ENCODE results near the gene C17orf100. TPM values are rescaled to one million over a fixed set of nuclear protein-coding genes. Genes with fewer than 3 reads are reported as not detected.

The C17orf100 gene
- total and polyA plus RNA-seq, 10 of the 15 experiments (the other 5 are each of a cell fraction or from before 2014, with no cell fraction given), result 0.84 to 4.7 (median 1.8) TPM

DNA sequence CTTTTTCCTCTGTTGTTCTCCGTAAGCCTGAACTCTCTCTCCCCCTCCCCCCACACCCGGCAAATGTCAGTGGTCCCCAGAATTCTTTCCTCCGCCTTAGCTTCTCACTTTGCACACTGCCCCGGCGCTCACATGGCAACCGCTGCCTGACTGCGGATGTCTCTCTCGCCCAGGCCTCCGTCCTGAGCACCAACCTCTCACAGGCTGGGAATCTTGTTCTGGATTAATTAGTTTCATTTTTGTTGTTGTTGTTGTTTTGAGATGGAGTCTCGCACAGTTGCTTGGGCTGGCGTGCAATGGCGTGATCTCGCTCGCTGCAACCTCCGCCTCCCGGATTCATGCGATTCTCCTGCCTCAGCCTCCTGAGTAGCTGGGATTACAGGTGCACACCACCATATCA lies 16.7 kb downstream of the C17orf100 start:
- no peak for TF ChIP-seq IRF4 (IDR thresholded peaks at IDR 0.05; ENCODE audit: low read depth, low read length)
- TF ChIP-seq, protein P1, sequence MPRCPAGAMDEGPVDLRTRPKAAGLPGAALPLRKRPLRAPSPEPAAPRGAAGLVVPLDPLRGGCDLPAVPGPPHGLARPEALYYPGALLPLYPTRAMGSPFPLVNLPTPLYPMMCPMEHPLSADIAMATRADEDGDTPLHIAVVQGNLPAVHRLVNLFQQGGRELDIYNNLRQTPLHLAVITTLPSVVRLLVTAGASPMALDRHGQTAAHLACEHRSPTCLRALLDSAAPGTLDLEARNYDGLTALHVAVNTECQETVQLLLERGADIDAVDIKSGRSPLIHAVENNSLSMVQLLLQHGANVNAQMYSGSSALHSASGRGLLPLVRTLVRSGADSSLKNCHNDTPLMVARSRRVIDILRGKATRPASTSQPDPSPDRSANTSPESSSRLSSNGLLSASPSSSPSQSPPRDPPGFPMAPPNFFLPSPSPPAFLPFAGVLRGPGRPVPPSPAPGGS (IDR thresholded peaks at IDR 0.05; ENCODE audit: borderline replicate concordance, insufficient read depth, low read depth, low read length, poor library complexity, severe bottlenecking), result peak; percentile 16
- FAIRE-seq, result no peak
- H2AFZ ChIP-seq (ENCODE audit: control insufficient read depth, low read depth, low read length), result no peak overlapping the region
- no peaks in the 10 kb centered on the region for H3K79me2 ChIP-seq (ENCODE audit: control insufficient read depth, insufficient read depth, low read length)
- no peak overlapping the region for H3K9ac ChIP-seq (ENCODE audit: control insufficient read depth, insufficient read depth, low read length)
- no peaks in the 10 kb centered on the region for H4K20me1 ChIP-seq (ENCODE audit: control insufficient read depth, insufficient read depth)
- no TSS peak for BruUV-seq (replicated peaks)
- CTCF ChIA-PET, result interaction anchor here (0.5 to 3.1 kb wide), 6 partner anchors 14 to 353 kb away, joined by 3 to 27 read pairs (median 3); no protein-coding TSS in a partner anchor
- H3K36me3 ChIP-seq (ENCODE audit: control insufficient read depth in 2 of 2, insufficient read depth in 2 of 2, low read length in 1 of 2), result no peaks in the 10 kb centered on the region; a peak in 1 of 4 replicates
- no peak overlapping the region for H3K4me3 ChIP-seq
- 85% methylated on average over 17 of the region's 17 CpGs for WGBS (ENCODE audit: insufficient coverage, insufficient replicate concordance, low lambda C conversion rate, missing lambda C conversion rate)
- SMC1A ChIA-PET (ENCODE audit: uncharacterized antibody, unreplicated experiment), result interaction anchor here (0.7 to 2.7 kb wide), 3 partner anchors 175 to 242 kb away, joined by 4 to 16 read pairs (median 9); no protein-coding TSS in a partner anchor
- H3K27ac ChIP-seq (ENCODE audit: control insufficient read depth, insufficient read depth), result no peak overlapping the region
- no peak overlapping the region for H3K4me2 ChIP-seq (ENCODE audit: control insufficient read depth, insufficient read depth)
- POLR2A ChIA-PET, result no interaction called here
- RAD21 ChIA-PET (ENCODE audit: unreplicated experiment), result interaction anchor here (0.5 to 2.2 kb wide), 2 partner anchors 22 to 175 kb away, joined by 3 to 9 read pairs; no protein-coding TSS in a partner anchor
- intact Hi-C loops (cut with micrococcal nuclease; ENCODE audit: unreplicated experiment), result loop anchor here (5.0 to 10.0 kb wide), 2 partner anchors 87 to 244 kb away; partner anchors contain the start of gene XAF1
- in situ Hi-C loops (cut with MboI), result no loop called here
- DNase-seq (ENCODE audit: low read depth, low spot score), result no peak
- no peaks in the 10 kb centered on the region for H3K27me3 ChIP-seq (replicated peaks in 1 of 2; ENCODE audit: control insufficient read depth in 2 of 2, insufficient read depth in 2 of 2, low read length in 1 of 2)
- H3K4me1 ChIP-seq (ENCODE audit: control insufficient read depth, insufficient read depth, low read length), result no peaks in the 10 kb centered on the region
- H3K9me3 ChIP-seq (replicated peaks; ENCODE audit: control insufficient read depth, insufficient read depth, low read length), result no peaks in the 10 kb centered on the region
- no peak for ATAC-seq

DNA sequence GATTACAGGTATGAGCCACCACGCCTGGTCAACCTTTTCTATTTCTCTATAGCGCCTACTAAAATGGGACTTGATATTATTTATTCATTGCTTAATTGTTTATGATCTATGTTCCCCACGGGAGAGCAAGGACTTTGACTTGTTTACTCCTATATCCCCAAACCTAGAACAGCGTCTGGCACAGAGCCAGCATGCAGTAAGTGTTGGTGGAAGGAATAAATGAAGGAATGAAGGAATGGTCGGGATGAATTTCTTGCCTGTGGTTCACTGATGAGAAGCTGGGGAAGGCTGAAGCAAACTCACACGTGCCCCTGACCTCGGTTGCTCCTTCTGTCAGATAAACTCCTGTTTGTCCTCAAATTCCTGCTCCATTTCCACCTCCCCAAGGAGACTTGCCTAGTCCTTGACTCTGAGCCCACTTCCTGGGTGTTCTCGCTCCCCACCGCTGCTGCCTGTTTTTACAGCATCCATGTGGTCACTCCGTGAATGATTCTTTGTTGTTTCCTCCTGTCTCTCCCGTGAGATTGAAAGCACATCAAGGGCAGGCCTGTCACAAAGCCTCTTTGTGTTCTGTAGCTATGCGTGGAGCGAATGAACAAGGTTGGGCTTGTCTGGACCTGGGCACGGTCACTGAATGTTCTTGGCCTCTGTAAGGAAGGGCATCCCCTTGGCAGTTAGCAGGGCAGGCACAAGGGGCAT lies 17.3 kb downstream of the C17orf100 start:
- 74% methylated on average over 14 of the region's 14 CpGs for WGBS (ENCODE audit: insufficient coverage, insufficient replicate concordance, low lambda C conversion rate, missing lambda C conversion rate)
- Histone ChIP-seq H3K36me3 (ENCODE audit: control insufficient read depth in 2 of 2, insufficient read depth in 2 of 2, low read length in 1 of 2) (no peaks in the 10 kb centered on the region), H3K4me1 (ENCODE audit: control insufficient read depth, insufficient read depth, low read length) (no peaks in the 10 kb centered on the region), H3K27me3 (replicated peaks in 1 of 2; ENCODE audit: control insufficient read depth in 2 of 2, insufficient read depth in 2 of 2, low read length in 1 of 2) (no peaks in the 10 kb centered on the region), H3K4me2 (ENCODE audit: control insufficient read depth, insufficient read depth) (no peak overlapping the region), H2AFZ (ENCODE audit: control insufficient read depth, low read depth, low read length) (no peak overlapping the region), H3K9ac (ENCODE audit: control insufficient read depth, insufficient read depth, low read length) (no peak overlapping the region), H3K4me3 (no peak overlapping the region), H3K27ac (ENCODE audit: control insufficient read depth, insufficient read depth) (no peak overlapping the region), H3K79me2 (ENCODE audit: control insufficient read depth, insufficient read depth, low read length) (no peaks in the 10 kb centered on the region), H4K20me1 (ENCODE audit: control insufficient read depth, insufficient read depth) (no peaks in the 10 kb centered on the region), H3K9me3 (replicated peaks; ENCODE audit: control insufficient read depth, insufficient read depth, low read length) (no peaks in the 10 kb centered on the region)
- no TSS peak for BruUV-seq (replicated peaks)
- intact Hi-C loops (cut with micrococcal nuclease; ENCODE audit: unreplicated experiment), result loop anchor here (5.0 to 10.0 kb wide), 2 partner anchors 86 to 243 kb away; partner anchors contain the start of gene XAF1
- ChIA-PET CTCF (interaction anchor here (1.1 to 1.5 kb wide), 2 partner anchors 33 to 242 kb away, joined by 3 read pairs; no protein-coding TSS in a partner anchor), RAD21 (ENCODE audit: unreplicated experiment) (interaction anchor here (0.9 kb wide), 1 partner anchor 86 kb away, joined by 3 read pairs; no protein-coding TSS in a partner anchor), POLR2A (interaction anchor here (0.6 kb wide), 1 partner anchor 337 kb away, joined by 4 read pairs; no protein-coding TSS in a partner anchor), SMC1A (ENCODE audit: uncharacterized antibody, unreplicated experiment) (interaction anchor here (0.7 kb wide), 1 partner anchor 221 kb away, joined by 4 read pairs; no protein-coding TSS in a partner anchor)
- DNase-seq (ENCODE audit: low read depth, low spot score) (no peak), FAIRE-seq (no peak), ATAC-seq (no peak)
- in situ Hi-C loops (cut with MboI), result no loop called here
- TF ChIP-seq CEBPB (IDR thresholded peaks at IDR 0.05; ENCODE audit: borderline replicate concordance in 1 of 2, low read depth in 2 of 2, low read length in 2 of 2) (no peak), RAD21 (IDR thresholded peaks at IDR 0.05; ENCODE audit: insufficient read depth, low read depth, low read length) (no peak), EZH2 (IDR thresholded peaks at IDR 0.05; ENCODE audit: borderline replicate concordance, control insufficient read depth, low read depth, low read length) (no peak), ETV6 (conservative IDR thresholded peaks at IDR 0.05 in 1 of 2, IDR thresholded peaks at IDR 0.05 in 1 of 2; ENCODE audit: borderline replicate concordance in 1 of 2, low read depth in 1 of 2) (no peak), LARP7 (IDR thresholded peaks at IDR 0.05) (no peak)
- TF ChIP-seq, protein P2, sequence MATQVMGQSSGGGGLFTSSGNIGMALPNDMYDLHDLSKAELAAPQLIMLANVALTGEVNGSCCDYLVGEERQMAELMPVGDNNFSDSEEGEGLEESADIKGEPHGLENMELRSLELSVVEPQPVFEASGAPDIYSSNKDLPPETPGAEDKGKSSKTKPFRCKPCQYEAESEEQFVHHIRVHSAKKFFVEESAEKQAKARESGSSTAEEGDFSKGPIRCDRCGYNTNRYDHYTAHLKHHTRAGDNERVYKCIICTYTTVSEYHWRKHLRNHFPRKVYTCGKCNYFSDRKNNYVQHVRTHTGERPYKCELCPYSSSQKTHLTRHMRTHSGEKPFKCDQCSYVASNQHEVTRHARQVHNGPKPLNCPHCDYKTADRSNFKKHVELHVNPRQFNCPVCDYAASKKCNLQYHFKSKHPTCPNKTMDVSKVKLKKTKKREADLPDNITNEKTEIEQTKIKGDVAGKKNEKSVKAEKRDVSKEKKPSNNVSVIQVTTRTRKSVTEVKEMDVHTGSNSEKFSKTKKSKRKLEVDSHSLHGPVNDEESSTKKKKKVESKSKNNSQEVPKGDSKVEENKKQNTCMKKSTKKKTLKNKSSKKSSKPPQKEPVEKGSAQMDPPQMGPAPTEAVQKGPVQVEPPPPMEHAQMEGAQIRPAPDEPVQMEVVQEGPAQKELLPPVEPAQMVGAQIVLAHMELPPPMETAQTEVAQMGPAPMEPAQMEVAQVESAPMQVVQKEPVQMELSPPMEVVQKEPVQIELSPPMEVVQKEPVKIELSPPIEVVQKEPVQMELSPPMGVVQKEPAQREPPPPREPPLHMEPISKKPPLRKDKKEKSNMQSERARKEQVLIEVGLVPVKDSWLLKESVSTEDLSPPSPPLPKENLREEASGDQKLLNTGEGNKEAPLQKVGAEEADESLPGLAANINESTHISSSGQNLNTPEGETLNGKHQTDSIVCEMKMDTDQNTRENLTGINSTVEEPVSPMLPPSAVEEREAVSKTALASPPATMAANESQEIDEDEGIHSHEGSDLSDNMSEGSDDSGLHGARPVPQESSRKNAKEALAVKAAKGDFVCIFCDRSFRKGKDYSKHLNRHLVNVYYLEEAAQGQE (IDR thresholded peaks at IDR 0.05; ENCODE audit: low read depth, low read length), result no peak
